ENCODE measurements around the gene KDELR3. TPM values are rescaled to one million over a fixed set of nuclear protein-coding genes. Genes with fewer than 3 reads are reported as not detected.

KDELR3 gene
- polyA plus RNA-seq, 1 of the 3 experiments (the other 2 are of a cell fraction): 17.1 TPM

DNA sequence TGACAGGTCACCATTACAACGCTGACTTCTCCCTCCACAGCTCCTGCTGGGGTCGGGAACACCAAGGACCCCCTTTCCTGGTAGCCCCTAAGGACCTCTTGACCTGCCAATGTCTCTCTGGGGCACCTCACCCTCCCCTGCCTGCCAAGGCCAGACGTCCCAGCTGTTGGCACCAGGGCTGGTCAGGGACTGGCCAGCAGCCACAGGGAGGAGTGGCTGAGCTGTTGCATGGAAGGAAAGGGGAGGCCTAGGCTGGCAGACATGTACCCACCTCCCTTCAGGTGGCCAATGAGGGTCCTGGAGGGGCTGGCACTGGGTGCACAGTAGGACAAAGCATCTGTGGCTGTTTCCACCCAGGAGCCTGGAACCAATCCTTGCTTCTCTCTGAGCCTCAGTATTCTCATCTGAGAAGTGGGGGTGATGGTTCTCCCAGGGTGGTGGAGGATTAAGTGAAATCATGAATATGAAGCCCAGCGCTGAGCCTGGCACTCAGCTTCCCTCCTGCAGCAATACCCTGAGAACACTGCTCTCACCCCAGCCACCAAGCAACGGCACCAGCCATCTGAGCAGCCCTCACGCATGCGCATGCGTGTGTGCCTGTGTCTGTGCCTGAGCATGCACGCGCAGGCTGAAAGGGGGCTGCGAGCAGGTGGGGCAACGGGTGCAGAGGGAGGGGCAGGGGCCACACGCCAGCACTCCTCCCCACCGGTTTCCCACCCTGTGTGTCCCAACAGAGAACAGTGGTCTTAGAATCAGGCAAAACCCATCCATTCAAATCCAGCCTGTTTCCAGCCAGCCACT, 18.8 kb upstream of the KDELR3 start:
- no peaks in the 10 kb centered on the region for H4K20me1 ChIP-seq (ENCODE audit: insufficient read depth)
- no peaks in the 10 kb centered on the region for H3K4me1 ChIP-seq (ENCODE audit: control insufficient read depth in 1 of 2, insufficient read depth in 2 of 2, low read depth in 1 of 2, low read length in 1 of 2)
- no peak overlapping the region for H3K27ac ChIP-seq (ENCODE audit: low read depth in 2 of 2, low read length in 1 of 2)
- no peaks in the 10 kb centered on the region for H3K9me2 ChIP-seq
- H2AFZ ChIP-seq (ENCODE audit: low read depth): no peak overlapping the region
- H3K9ac ChIP-seq: no peak overlapping the region
- TF ChIP-seq NRF1 (IDR thresholded peaks at IDR 0.05; ENCODE audit: low read depth, low read length) (no peak), NFIC (IDR thresholded peaks at IDR 0.05; ENCODE audit: borderline replicate concordance) (no peak), YY1 (IDR thresholded peaks at IDR 0.05; ENCODE audit: low read depth) (no peak), TAF1 (IDR thresholded peaks at IDR 0.05; ENCODE audit: borderline replicate concordance, low read depth, low read length) (no peak), FOXJ3 (CRISPR knock-in tag; IDR thresholded peaks at IDR 0.05) (no peak), RCOR1 (IDR thresholded peaks at IDR 0.05; ENCODE audit: low read length) (no peak), FOXM1 (IDR thresholded peaks at IDR 0.05; ENCODE audit: low read depth) (no peak), GABPA (IDR thresholded peaks at IDR 0.05; ENCODE audit: low read depth) (no peak), POLR2AphosphoS5 (IDR thresholded peaks at IDR 0.05; ENCODE audit: low read depth, low read length) (no peak), TEAD4 (IDR thresholded peaks at IDR 0.05; ENCODE audit: borderline replicate concordance, insufficient read depth) (no peak), SMC3 (IDR thresholded peaks at IDR 0.05; ENCODE audit: low read depth, low read length) (no peak)
- TF ChIP-seq, protein P1, sequence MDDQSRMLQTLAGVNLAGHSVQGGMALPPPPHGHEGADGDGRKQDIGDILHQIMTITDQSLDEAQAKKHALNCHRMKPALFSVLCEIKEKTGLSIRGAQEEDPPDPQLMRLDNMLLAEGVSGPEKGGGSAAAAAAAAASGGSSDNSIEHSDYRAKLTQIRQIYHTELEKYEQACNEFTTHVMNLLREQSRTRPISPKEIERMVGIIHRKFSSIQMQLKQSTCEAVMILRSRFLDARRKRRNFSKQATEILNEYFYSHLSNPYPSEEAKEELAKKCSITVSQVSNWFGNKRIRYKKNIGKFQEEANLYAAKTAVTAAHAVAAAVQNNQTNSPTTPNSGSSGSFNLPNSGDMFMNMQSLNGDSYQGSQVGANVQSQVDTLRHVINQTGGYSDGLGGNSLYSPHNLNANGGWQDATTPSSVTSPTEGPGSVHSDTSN (IDR thresholded peaks at IDR 0.05): no peak
- TF ChIP-seq, protein P2, sequence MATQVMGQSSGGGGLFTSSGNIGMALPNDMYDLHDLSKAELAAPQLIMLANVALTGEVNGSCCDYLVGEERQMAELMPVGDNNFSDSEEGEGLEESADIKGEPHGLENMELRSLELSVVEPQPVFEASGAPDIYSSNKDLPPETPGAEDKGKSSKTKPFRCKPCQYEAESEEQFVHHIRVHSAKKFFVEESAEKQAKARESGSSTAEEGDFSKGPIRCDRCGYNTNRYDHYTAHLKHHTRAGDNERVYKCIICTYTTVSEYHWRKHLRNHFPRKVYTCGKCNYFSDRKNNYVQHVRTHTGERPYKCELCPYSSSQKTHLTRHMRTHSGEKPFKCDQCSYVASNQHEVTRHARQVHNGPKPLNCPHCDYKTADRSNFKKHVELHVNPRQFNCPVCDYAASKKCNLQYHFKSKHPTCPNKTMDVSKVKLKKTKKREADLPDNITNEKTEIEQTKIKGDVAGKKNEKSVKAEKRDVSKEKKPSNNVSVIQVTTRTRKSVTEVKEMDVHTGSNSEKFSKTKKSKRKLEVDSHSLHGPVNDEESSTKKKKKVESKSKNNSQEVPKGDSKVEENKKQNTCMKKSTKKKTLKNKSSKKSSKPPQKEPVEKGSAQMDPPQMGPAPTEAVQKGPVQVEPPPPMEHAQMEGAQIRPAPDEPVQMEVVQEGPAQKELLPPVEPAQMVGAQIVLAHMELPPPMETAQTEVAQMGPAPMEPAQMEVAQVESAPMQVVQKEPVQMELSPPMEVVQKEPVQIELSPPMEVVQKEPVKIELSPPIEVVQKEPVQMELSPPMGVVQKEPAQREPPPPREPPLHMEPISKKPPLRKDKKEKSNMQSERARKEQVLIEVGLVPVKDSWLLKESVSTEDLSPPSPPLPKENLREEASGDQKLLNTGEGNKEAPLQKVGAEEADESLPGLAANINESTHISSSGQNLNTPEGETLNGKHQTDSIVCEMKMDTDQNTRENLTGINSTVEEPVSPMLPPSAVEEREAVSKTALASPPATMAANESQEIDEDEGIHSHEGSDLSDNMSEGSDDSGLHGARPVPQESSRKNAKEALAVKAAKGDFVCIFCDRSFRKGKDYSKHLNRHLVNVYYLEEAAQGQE (IDR thresholded peaks at IDR 0.05; ENCODE audit: low read depth, low read length): no peak
- ChIA-PET CTCF (interaction anchor here (1.6 kb wide), 1 partner anchor 36 kb away, joined by 4 read pairs; no protein-coding TSS in a partner anchor), POLR2A (no interaction called here)
- no peaks in the 10 kb centered on the region for H3K36me3 ChIP-seq (replicated peaks in 1 of 2; ENCODE audit: control insufficient read depth in 1 of 2, insufficient read depth in 2 of 2, low read length in 1 of 2)
- H3K27me3 ChIP-seq (ENCODE audit: insufficient read depth): no peaks in the 10 kb centered on the region; the same call in 1 of the 2 replicates
- WGBS (ENCODE audit: low lambda C conversion rate): 53% methylated on average over 3 of the region's 14 CpGs
- no peaks in the 10 kb centered on the region for H3K9me3 ChIP-seq
- H3K4me3 ChIP-seq (ENCODE audit: low read depth in 2 of 2, low read length in 1 of 2): no peak overlapping the region
- no peaks in the 10 kb centered on the region for H3K79me2 ChIP-seq (ENCODE audit: insufficient read depth)
- no peak overlapping the region for H3K4me2 ChIP-seq
- no peak for DNase-seq
- H3F3A ChIP-seq (replicated peaks; ENCODE audit: insufficient read depth): no peaks in the 10 kb centered on the region
